NT2/D1 (cell line): Measurements from ENCODE around the gene APCDD1.

Source experiments
- DNase-seq: peaks from one replicate; pipeline ENCODE4 v3.0.0-alpha.2; 2011; ENCODE audit warnings: low read depth, low spot score
- H3K27me3 ChIP-seq: 2 replicates; pipeline ENCODE4 v1.6.0; 2011; ENCODE audit warnings: mild to moderate bottlenecking; ENCODE audit not compliant: insufficient read length, insufficient read depth
- H3K36me3 ChIP-seq: 2 replicates; pipeline ENCODE4 v1.6.1; 2011; ENCODE audit warnings: mild to moderate bottlenecking, low read length, mixed read lengths; ENCODE audit not compliant: insufficient read depth, insufficient read length
- H3K4me1 ChIP-seq: 2 replicates; pipeline ENCODE4 v1.5.1; 2011; ENCODE audit not compliant: insufficient read depth, insufficient read length
- H3K4me3 ChIP-seq: 2 replicates; pipeline ENCODE4 v1.5.1; 2011; ENCODE audit warnings: low read depth; ENCODE audit not compliant: insufficient read length
- H3K9ac ChIP-seq: 2 replicates; pipeline ENCODE4 v1.6.0; 2011; ENCODE audit warnings: low read depth; ENCODE audit not compliant: insufficient read length
- H3K9me3 ChIP-seq: 2 replicates; pipeline ENCODE4 v1.5.1; 2011; ENCODE audit warnings: mild to moderate bottlenecking, low read length; ENCODE audit not compliant: insufficient read depth
- SUZ12 ChIP-seq: IDR thresholded peaks from 2 replicates; pipeline ENCODE4 v1.6.1; 2011; ENCODE audit not compliant: insufficient read length, insufficient read depth; ENCODE audit errors: extremely low read depth
- YY1 ChIP-seq: IDR thresholded peaks from 2 replicates; pipeline ENCODE4 v1.6.1; 2011; ENCODE audit not compliant: insufficient read length, insufficient read depth
- ZNF274 ChIP-seq: IDR thresholded peaks from 2 replicates; pipeline ENCODE4 v1.6.1; 2011; ENCODE audit warnings: mild to moderate bottlenecking, low read depth, low read length

Gene APCDD1

GRCh38 chr18:10444314-10445006 lies 10.0 kb upstream of the APCDD1 start:
- no peak overlapping the region for H3K4me3 ChIP-seq
- no peaks in the 10 kb centered on the region for H3K9me3 ChIP-seq
- no peaks in the 10 kb centered on the region for H3K36me3 ChIP-seq
- H3K4me1 ChIP-seq: no peaks in the 10 kb centered on the region
- H3K9ac ChIP-seq: no peak overlapping the region
- DNase-seq: no peak
- H3K27me3 ChIP-seq: no peaks in the 10 kb centered on the region
- TF ChIP-seq ZNF274 (no peak), SUZ12 (no peak), YY1 (no peak)

GRCh38 chr18:10449396-10449795 lies 5.0 kb upstream of the APCDD1 start:
- DNase-seq: no peak
- H3K9me3 ChIP-seq: no peaks in the 10 kb centered on the region
- no peak for TF ChIP-seq YY1
- TF ChIP-seq ZNF274: no peak
- TF ChIP-seq SUZ12: no peak
- H3K27me3 ChIP-seq: no peaks in the 10 kb centered on the region
- H3K4me3 ChIP-seq: no peak overlapping the region
- H3K9ac ChIP-seq: no peak overlapping the region
- peaks cover 2% of the 10 kb centered on the region for H3K4me1 ChIP-seq
- no peaks in the 10 kb centered on the region for H3K36me3 ChIP-seq

- H3K27me3 ChIP-seq: peaks cover 9% of the 10 kb centered on the region
- TF ChIP-seq ZNF274: no peak
- no peak for TF ChIP-seq SUZ12
- TF ChIP-seq YY1: no peak
These were observed 3.4 kb upstream of the APCDD1 start for GRCh38 chr18:10450986-10451385.

GRCh38 chr18:10453261-10453805 lies 1.1 kb upstream of the APCDD1 start:
- no peaks in the 10 kb centered on the region for H3K36me3 ChIP-seq
- peaks cover 2% of the 10 kb centered on the region for H3K4me1 ChIP-seq
- H3K9ac ChIP-seq: peak overlapping the region; percentile 53
- H3K27me3 ChIP-seq: peaks cover 12% of the 10 kb centered on the region
- TF ChIP-seq YY1: no peak
- no peak for TF ChIP-seq ZNF274
- TF ChIP-seq SUZ12: no peak
- H3K9me3 ChIP-seq: no peaks in the 10 kb centered on the region
- H3K4me3 ChIP-seq: no peak overlapping the region
- DNase-seq: no peak

More at GRCh38 chr18:10450986-10451385, 3.4 kb upstream of the APCDD1 start:
- H3K9me3 ChIP-seq: no peaks in the 10 kb centered on the region
- H3K36me3 ChIP-seq: no peaks in the 10 kb centered on the region
- H3K4me1 ChIP-seq: peaks cover 2% of the 10 kb centered on the region
- H3K4me3 ChIP-seq: no peak overlapping the region
- DNase-seq: no peak
- no peak overlapping the region for H3K9ac ChIP-seq

- H3K9ac ChIP-seq: peak overlapping the region; percentile 82
- H3K4me1 ChIP-seq: peaks cover 2% of the 10 kb centered on the region
- no peaks in the 10 kb centered on the region for H3K36me3 ChIP-seq
- H3K27me3 ChIP-seq: peaks cover 12% of the 10 kb centered on the region
- H3K4me3 ChIP-seq: peak overlapping the region; percentile 61
- TF ChIP-seq SUZ12 (no peak), ZNF274 (no peak), YY1 (no peak)
- no peaks in the 10 kb centered on the region for H3K9me3 ChIP-seq
- no peak for DNase-seq
These were observed 484 bp downstream of the APCDD1 start for GRCh38 chr18:10454681-10455557.

- Histone ChIP-seq H3K9me3 (no peaks in the 10 kb centered on the region), H3K9ac (peak overlapping the region; percentile 82), H3K4me1 (peaks cover 2% of the 10 kb centered on the region), H3K27me3 (peaks cover 12% of the 10 kb centered on the region), H3K36me3 (no peaks in the 10 kb centered on the region), H3K4me3 (peak overlapping the region; percentile 61)
- TF ChIP-seq ZNF274 (no peak), SUZ12 (no peak), YY1 (no peak)
- no peak for DNase-seq
These were observed 1.5 kb downstream of the APCDD1 start for GRCh38 chr18:10455726-10456453.
